ENCODE results near the gene MS4A13.
A peak's percentile ranks its signal among the peaks of the same experiment; 100 is the strongest.
"Not testable (repeated sequence)": the region's sequence is repeated elsewhere in the genome, so short reads cannot be mapped to it uniquely, and the experiment has no call there.

Gene MS4A13

GRCh38 chr11:60515144-60515855 lies at the start of gene MS4A13:
TSS of gene MS4A13 (plus strand) at chr11:60515392. CDS start at chr11:60518084, 2,692 bp downstream.
- DNase-seq (ENCODE audit: low spot score) = no peak

GRCh38 chr11:60468829-60469228 lies 46.4 kb upstream of the MS4A13 start:
- no peak for DNase-seq (ENCODE audit: low spot score)

GRCh38 chr11:60469723-60470122 lies 45.5 kb upstream of the MS4A13 start:
- no peak for DNase-seq (ENCODE audit: low spot score)

GRCh38 chr11:60477035-60477445 lies 38.2 kb upstream of the MS4A13 start:
- DNase-seq (ENCODE audit: low spot score) = no peak

- no peak for DNase-seq (ENCODE audit: low spot score)
These were observed 32.8 kb upstream of the MS4A13 start for GRCh38 chr11:60482361-60482760.

GRCh38 chr11:60485987-60486386 lies 29.2 kb upstream of the MS4A13 start:
- DNase-seq (ENCODE audit: low spot score) = peak; percentile 4

- no peak for DNase-seq (ENCODE audit: low spot score)
These were observed 22.6 kb upstream of the MS4A13 start, which contains the start of gene MS4A12 for GRCh38 chr11:60492488-60493009. TSS of gene MS4A12 (plus strand) at chr11:60492778. CDS start at chr11:60497319, 4,541 bp downstream.

- no peak for DNase-seq (ENCODE audit: low spot score)
These were observed 21.7 kb upstream of the MS4A13 start for GRCh38 chr11:60493454-60493853.

- no peak for DNase-seq (ENCODE audit: low spot score)
These were observed 16.8 kb upstream of the MS4A13 start for GRCh38 chr11:60498399-60498798.

- DNase-seq (ENCODE audit: low spot score) = no peak
These were observed 16.3 kb upstream of the MS4A13 start for GRCh38 chr11:60498853-60499252.

- no peak for DNase-seq (ENCODE audit: low spot score)
These were observed 14.8 kb upstream of the MS4A13 start for GRCh38 chr11:60500276-60500910.

GRCh38 chr11:60502221-60502775 lies 12.9 kb upstream of the MS4A13 start:
- DNase-seq (ENCODE audit: low spot score) = no peak

GRCh38 chr11:60504219-60504905 lies 10.8 kb upstream of the MS4A13 start:
- no peak for DNase-seq (ENCODE audit: low spot score)

- not testable (repeated sequence) for DNase-seq (ENCODE audit: low spot score)
These were observed 5.6 kb upstream of the MS4A13 start for GRCh38 chr11:60509609-60510008.

- not testable (repeated sequence) for DNase-seq (ENCODE audit: low spot score)
These were observed 5.0 kb upstream of the MS4A13 start for GRCh38 chr11:60510209-60510608.

GRCh38 chr11:60511393-60511792 lies 3.8 kb upstream of the MS4A13 start:
- DNase-seq (ENCODE audit: low spot score) = no peak

- no peak for DNase-seq (ENCODE audit: low spot score)
These were observed 2.5 kb upstream of the MS4A13 start for GRCh38 chr11:60512651-60513225.

GRCh38 chr11:60513496-60514460 lies 1.4 kb upstream of the MS4A13 start:
- DNase-seq (ENCODE audit: low spot score) = no peak

GRCh38 chr11:60528465-60528864 lies 13.3 kb downstream of the MS4A13 start:
- no peak for DNase-seq (ENCODE audit: low spot score)

GRCh38 chr11:60528934-60529333 lies 13.7 kb downstream of the MS4A13 start:
- DNase-seq (ENCODE audit: low spot score) = no peak

Measured in kidney capillary endothelial cell (primary cell).